K562 (cell line): ENCODE data around the gene ECI2. TPM values are rescaled to one million over a fixed set of nuclear protein-coding genes. Genes with fewer than 3 reads are reported as not detected.

ENCODE experiments used
- ATAC-seq: fragments of 200-7000 bp; cut with Tn5 transposase; 3 replicates; pipeline ENCODE4 v1.9.1; 2020; ENCODE audit warnings: moderate library complexity
- BruUV-seq: library from RNA; stranded (reverse); fragments of 400-500 nt; replicated peaks from 2 replicates; lab custom pipeline; 2021; lab: Mats Ljungman, UMichigan
- CTCF ChIA-PET: fragments of 300-600 bp; formaldehyde crosslinking; extraction: SDS; loops from one replicate; lab custom pipeline; 2021; ENCODE audit warnings: low intra/inter-chr PET ratio; lab: Yijun Ruan, JAX
- POLR2A ChIA-PET: fragments of 300-600, 350-650 bp; sonication (Branson Sonifier 250); formaldehyde crosslinking; extraction: SDS; loops from one replicate; lab custom pipeline; 2021; ENCODE audit warnings: antibody characterized with exemption, inconsistent platforms; lab: Yijun Ruan, JAX
- DNase-seq, 4 experiments: peaks; one replicate each; pipeline versions ENCODE4 v3.0.0 to v3.0.0-alpha.2; 2011 to 2018; ENCODE audit warnings: low spot score in 3 of 4, mixed read lengths in 3 of 4; ENCODE audit errors: extremely low read depth in 1 of 4
- FAIRE-seq: peaks from 2 replicates; lab custom pipeline; 2011; peaks lifted over from hg19 to GRCh38; lab: Jason Lieb, UNC
- H2AFZ ChIP-seq: 2 replicates; pipeline ENCODE4 v1.6.0; 2011; ENCODE audit warnings: low read depth, low read length, control low read depth, inconsistent platforms
- H3K27ac ChIP-seq: fragments of 200-600 bp; 3 replicates; pipeline ENCODE4 v1.8.0; 2011; ENCODE audit warnings: low read depth, mild to moderate bottlenecking, control low read depth, inconsistent platforms, low read length, moderate library complexity, mixed read lengths; ENCODE audit errors: extremely low read depth
- H3K27me3 ChIP-seq, 2 experiments: fragments of 300-600 bp in 1 of 2; 2 replicates in 1 of 2; 3 replicates in 1 of 2; pipeline versions ENCODE4 v1.6.0 to v1.8.0; 2011; ENCODE audit warnings: inconsistent platforms in 2 of 2, low read length in 2 of 2, mild to moderate bottlenecking in 1 of 2, mixed read lengths in 1 of 2, moderate library complexity in 1 of 2; ENCODE audit not compliant: control insufficient read depth in 2 of 2, insufficient read depth in 2 of 2
- H3K36me3 ChIP-seq: fragments of 300-600 bp; 3 replicates; pipeline ENCODE4 v1.8.0; 2011; ENCODE audit warnings: mild to moderate bottlenecking, low read length, inconsistent platforms; ENCODE audit not compliant: control insufficient read depth, insufficient read depth
- H3K4me1 ChIP-seq, 2 experiments: fragments of 200-600 bp in 1 of 2; replicated peaks in 1 of 2; 2 replicates in 1 of 2; 3 replicates in 1 of 2; pipeline versions ENCODE4 v1.5.1 to v1.8.0; 2011; ENCODE audit warnings: inconsistent platforms in 2 of 2, low read length in 2 of 2, mild to moderate bottlenecking in 1 of 2, mixed read lengths in 1 of 2, moderate library complexity in 1 of 2; ENCODE audit not compliant: control insufficient read depth in 2 of 2, insufficient read depth in 2 of 2
- H3K4me2 ChIP-seq: 2 replicates; pipeline ENCODE4 v1.6.1; 2011; ENCODE audit warnings: low read length, control low read depth, inconsistent platforms, mixed read lengths; ENCODE audit not compliant: insufficient read depth
- H3K4me3 ChIP-seq: fragments of 200-600 bp; sonication (generic), shearing (Covaris generic); 2 replicates; pipeline ENCODE4 v1.5.1; 2016; ENCODE audit warnings: control low read depth, inconsistent platforms
- H3K79me2 ChIP-seq: fragments of 200-600 bp; 3 replicates; pipeline ENCODE4 v1.8.0; 2011; ENCODE audit warnings: low read length, inconsistent platforms; ENCODE audit not compliant: control insufficient read depth, insufficient read depth
- H3K9ac ChIP-seq, 2 experiments: 2 replicates each; pipeline versions ENCODE4 v1.6.0 to v1.6.1; 2011; ENCODE audit warnings: low read depth in 2 of 2, low read length in 2 of 2, control low read depth in 1 of 2, inconsistent platforms in 1 of 2, mild to moderate bottlenecking in 1 of 2, mixed read lengths in 1 of 2; ENCODE audit not compliant: insufficient read depth in 1 of 2
- H3K9me1 ChIP-seq: one replicate; pipeline ENCODE4 v1.6.0; 2011; ENCODE audit warnings: inconsistent platforms, mild to moderate bottlenecking, low read length, moderate library complexity; ENCODE audit not compliant: control insufficient read depth, insufficient read depth
- H3K9me3 ChIP-seq: replicated peaks from 2 replicates; pipeline ENCODE4 v1.5.1; 2011; ENCODE audit warnings: low read depth, low read length, inconsistent platforms; ENCODE audit not compliant: control insufficient read depth, insufficient read depth
- H4K20me1 ChIP-seq: replicated peaks from 2 replicates; pipeline ENCODE4 v1.6.1; 2011; ENCODE audit warnings: low read length, inconsistent platforms, mixed read lengths; ENCODE audit not compliant: control insufficient read depth, insufficient read depth
- ATF3 ChIP-seq, 2 experiments: fragments of 450-650 bp in 1 of 2; sonication (generic) in 1 of 2; formaldehyde crosslinking in 1 of 2; IDR thresholded peaks in 1 of 2; conservative IDR thresholded peaks in 1 of 2; 2 replicates each; pipeline versions ENCODE4 v1.6.1 to v1.8.1; 2016 to 2023; ENCODE audit warnings: mild to moderate bottlenecking in 2 of 2, moderate library complexity in 2 of 2, inconsistent platforms in 1 of 2, missing genetic modification reagents in 1 of 2
- CHD1 ChIP-seq: fragments of 200-600 bp; sonication (generic); IDR thresholded peaks from one replicate; pipeline ENCODE4 v1.6.1; 2012; ENCODE audit warnings: mild to moderate bottlenecking, moderate library complexity, low read length, inconsistent platforms
- CTCF ChIP-seq, 3 experiments: IDR thresholded peaks in 2 of 3; conservative IDR thresholded peaks in 1 of 3; 2 replicates each; pipeline ENCODE4 v1.5.1; 2011 to 2012; ENCODE audit warnings: low read length in 3 of 3, mild to moderate bottlenecking in 3 of 3, control low read depth in 2 of 3, improper control_type of control experiment in 1 of 3, inconsistent platforms in 1 of 3, low read depth in 1 of 3, mixed read lengths in 1 of 3, moderate library complexity in 1 of 3; ENCODE audit not compliant: insufficient read depth in 2 of 3
- DPF2 ChIP-seq: fragments of 450-650 bp; IDR thresholded peaks from 2 replicates; pipeline ENCODE4 v1.6.1; 2016
- ELF4 ChIP-seq: fragments of 450-650 bp; formaldehyde crosslinking; IDR thresholded peaks from 2 replicates; pipeline ENCODE4 v1.4.0; 2022; ENCODE audit warnings: missing genetic modification characterization
- HIVEP1 ChIP-seq: fragments of 250-450 bp; sonication (Bioruptor Pico); IDR thresholded peaks from 2 replicates; pipeline ENCODE4 v1.4.0; 2020; ENCODE audit warnings: mild to moderate bottlenecking
- ILK ChIP-seq: fragments of 450-650 bp; IDR thresholded peaks from 2 replicates; pipeline ENCODE4 v1.6.1; 2016; ENCODE audit warnings: missing genetic modification characterization, low read depth, mild to moderate bottlenecking, missing compliant biosample characterization, moderate library complexity, borderline replicate concordance
- JUND ChIP-seq, 2 experiments: IDR thresholded peaks; 2 replicates in 1 of 2; 3 replicates in 1 of 2; pipeline ENCODE4 v1.6.1; 2011; ENCODE audit warnings: borderline replicate concordance in 2 of 2, low read depth in 2 of 2, low read length in 2 of 2, improper control_type of control experiment in 1 of 2, missing biosample characterization in 1 of 2, missing genetic modification characterization in 1 of 2, missing genetic modification reagents in 1 of 2
- KLF10 ChIP-seq: fragments of 250-450 bp; sonication (Bioruptor Pico); IDR thresholded peaks from 2 replicates; pipeline ENCODE4 v1.6.1; 2021; ENCODE audit warnings: matching md5 sums
- NFYB ChIP-seq: IDR thresholded peaks from 2 replicates; pipeline ENCODE4 v1.6.1; 2011; ENCODE audit warnings: mild to moderate bottlenecking, moderate library complexity; ENCODE audit not compliant: insufficient read length; ENCODE audit errors: extremely low read depth
- NR2F6 ChIP-seq: fragments of 450-650 bp; formaldehyde crosslinking; IDR thresholded peaks from 2 replicates; pipeline ENCODE4 v1.4.0; 2020; ENCODE audit warnings: mild to moderate bottlenecking
- POLR2AphosphoS5 ChIP-seq: IDR thresholded peaks from 2 replicates; pipeline ENCODE4 v1.6.1; 2011; ENCODE audit warnings: mild to moderate bottlenecking, low read depth, low read length, moderate library complexity; ENCODE audit not compliant: control insufficient read depth, insufficient read depth
- RNF2 ChIP-seq: sonication (generic); IDR thresholded peaks from 2 replicates; pipeline ENCODE4 v1.6.1; 2016
- SMC3 ChIP-seq: conservative IDR thresholded peaks from 2 replicates; pipeline ENCODE4 v1.6.1; 2011; ENCODE audit warnings: low read depth, low read length, improper control_type of control experiment; ENCODE audit not compliant: insufficient read depth
- ZNF184 ChIP-seq: sonication (generic); formaldehyde crosslinking; IDR thresholded peaks from 2 replicates; pipeline ENCODE4 v1.5.0; 2020; ENCODE audit warnings: missing genetic modification reagents
- ZNF316 ChIP-seq: fragments of 450-650 bp; IDR thresholded peaks from 2 replicates; pipeline ENCODE4 v1.6.1; 2016
- WGBS: fragments of 100-300 bp; shearing (Covaris generic); methylation state at CpG from one replicate; pipeline ENCODE4 v1.1.6; 2016; ENCODE audit warnings: low coverage, mixed read lengths; ENCODE audit not compliant: insufficient coverage; ENCODE audit errors: missing lambda C conversion rate; 5-methylcytosine and 5-hydroxymethylcytosine counted together
- in situ Hi-C: fragments of 300-500 bp; cut with MboI; formaldehyde crosslinking; loops from 4 replicates; pipeline ENCODE4 v1.15.0; 2018; ENCODE audit warnings: inconsistent platforms, mixed read lengths
- intact Hi-C: fragments of 100-400 bp; cut with micrococcal nuclease; formaldehyde crosslinking; loops from 2 replicates; pipeline ENCODE4 v1.14.2; 2022
- polyA plus RNA-seq, 8 experiments: library from polyadenylated mRNA; depleted of rRNA in 4 of 8; stranded (reverse) in 5 of 8; unstranded in 3 of 8; fragments of >200 nt; fragmentation: Nextera tagmentation in 2 of 8; fragmentation: Illumina TruSeq in 1 of 8; extraction: Ambion mirVana in 2 of 8; extraction: Trizol in 1 of 8; gene quantifications; 2 replicates each; pipeline versions ENCODE4 v1.2.1 to v1.2.3, GENCODE V29; 2011 to 2014; ENCODE audit warnings: inconsistent platforms in 1 of 8, missing spikeins in 1 of 8
- total RNA-seq, 7 experiments: library from RNA; depleted of rRNA in 6 of 7; stranded (reverse); fragments of >200 nt in 6 of 7; fragmentation: Illumina TruSeq in 2 of 7; extraction: Trizol in 2 of 7; gene quantifications; 2 replicates each; pipeline versions ENCODE4 v1.2.1 to v1.2.3, GENCODE V29; 2011 to 2021; ENCODE audit warnings: low replicate concordance in 1 of 7

The ECI2 gene
- total and polyA plus RNA-seq, 9 of the 15 experiments (the other 6 are each of a cell fraction or from before 2014, with no cell fraction given) = 80.7 to 377 (median 142) TPM

- no peak for TF ChIP-seq NR2F6 (CRISPR knock-in tag)
- TF ChIP-seq ZNF184 = no peak
- TF ChIP-seq NFYB = no peak
- no peak for TF ChIP-seq KLF10 (CRISPR knock-in tag)
- TF ChIP-seq ELF4 (CRISPR knock-in tag) = no peak
- no peak for TF ChIP-seq ZNF316
- TF ChIP-seq DPF2 = no peak
- TF ChIP-seq, all 486 proteins: peak for 3
These were observed 7.3 kb downstream of the ECI2 start (continued) for GRCh38 chr6:4128072-4128471.

- 55% methylated on average over 8 of the region's 8 CpGs for WGBS
- peaks cover 86% of the 10 kb centered on the region for H3K36me3 ChIP-seq
- 0 out of 2 replicates have a peak, but pooled peaks have one; percentile 25 for TF ChIP-seq POLR2AphosphoS5
- peak; percentile 29 to 42 (median 31); a peak in 3 of 6 replicates for TF ChIP-seq CTCF (IDR thresholded peaks at IDR 0.05 in 2 of 3, conservative IDR thresholded peaks at IDR 0.05 in 1 of 3; ENCODE audit: insufficient read depth in 2 of 3, low read depth in 1 of 3, low read length in 3 of 3)
- no peak for TF ChIP-seq RNF2
- no peak for TF ChIP-seq HIVEP1 (CRISPR knock-in tag)
- TF ChIP-seq ATF3 (IDR thresholded peaks at IDR 0.05) = peak; percentile 58
- no peak for TF ChIP-seq ATF3 (CRISPR knock-in tag; conservative IDR thresholded peaks at IDR 0.05)
- TF ChIP-seq JUND (IDR thresholded peaks at IDR 0.05; ENCODE audit: borderline replicate concordance, low read depth, low read length) = peak; percentile 58
- 0 out of 3 replicates have a peak, but pooled peaks have one; percentile 12 for TF ChIP-seq JUND (tag; IDR thresholded peaks at IDR 0.05; ENCODE audit: borderline replicate concordance, low read depth, low read length)
- 0 out of 2 replicates have a peak, but pooled peaks have one; percentile 12 for TF ChIP-seq SMC3
- TF ChIP-seq CHD1 = no peak
- no peak for TF ChIP-seq ILK
These were observed 9.2 kb downstream of the ECI2 start for GRCh38 chr6:4125933-4126864.

More at GRCh38 chr6:4125933-4126864, 9.2 kb downstream of the ECI2 start:
- intact Hi-C loops = loop anchor here (1.0 kb wide), 1 partner anchor 30 kb away; no protein-coding TSS in a partner anchor
- Histone ChIP-seq H3K27ac (0 out of 3 replicates have a peak overlapping the region, but pooled peaks have one; percentile 18), H3K79me2 (no peaks in the 10 kb centered on the region), H4K20me1 (no peaks in the 10 kb centered on the region), H3K9ac (no peak overlapping the region), H3K4me3 (no peak overlapping the region), H3K4me1 (peaks cover 0 to 33% of the 10 kb centered on the region in 2 experiments; a peak in 2 of 5 replicates), H3K9me1 (no peaks in the 10 kb centered on the region), H3K4me2 (no peak overlapping the region), H3K27me3 (no peaks in the 10 kb centered on the region), H3K9me3 (no peaks in the 10 kb centered on the region), H2AFZ (no peak overlapping the region)
- ChIA-PET POLR2A (interaction anchor here (0.7 to 2.6 kb wide), 6 partner anchors 9 to 782 kb away, joined by 3 to 15 read pairs (median 3); partner anchors contain the start of gene ECI2), CTCF (no interaction called here)
- no TSS peak for BruUV-seq
- in situ Hi-C loops = no loop called here
- ATAC-seq (peak; percentile 81), DNase-seq (peak in 2 of 4 experiments; percentile 45 to 46), FAIRE-seq (no peak)
